ENCODE results near the gene PARP6.
"Not testable (repeated sequence)": the region's sequence is repeated elsewhere in the genome, so short reads cannot be mapped to it uniquely, and the experiment has no call there.

The PARP6 gene

DNA sequence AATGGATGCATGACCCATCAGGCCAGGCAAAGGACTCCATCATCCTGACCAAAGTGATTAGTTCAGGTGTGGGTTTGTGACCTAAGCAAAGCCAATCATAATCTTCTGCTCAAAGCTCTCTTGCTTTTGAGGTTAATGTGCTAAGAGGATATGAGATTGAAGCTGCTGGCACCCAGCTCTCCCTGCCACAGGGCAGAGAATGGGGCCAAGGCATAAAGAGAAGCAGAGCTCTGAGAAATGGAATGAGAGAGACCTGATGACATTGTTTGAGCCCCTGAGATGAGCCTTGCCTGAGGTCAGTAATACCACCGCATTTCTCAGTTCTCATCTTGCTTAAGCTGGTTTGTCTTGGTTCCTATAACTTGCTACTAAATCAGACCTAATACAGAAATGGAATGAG lies 6.4 kb upstream of the PARP6 start:
- H3K36me3 ChIP-seq (replicated peaks; ENCODE audit: low read depth, low read length): no peaks in the 10 kb centered on the region
- H3K27ac ChIP-seq (ENCODE audit: low read length): no peak overlapping the region
- H3K9ac ChIP-seq (ENCODE audit: low read length): no peak overlapping the region
- H3K4me2 ChIP-seq (ENCODE audit: low read length): no peak overlapping the region
- H3K9me3 ChIP-seq (ENCODE audit: insufficient read depth, low read length): no peaks in the 10 kb centered on the region
- no peak for TF ChIP-seq EZH2phosphoT487 (IDR thresholded peaks at IDR 0.05; ENCODE audit: low read depth)
- TF ChIP-seq, protein P1, sequence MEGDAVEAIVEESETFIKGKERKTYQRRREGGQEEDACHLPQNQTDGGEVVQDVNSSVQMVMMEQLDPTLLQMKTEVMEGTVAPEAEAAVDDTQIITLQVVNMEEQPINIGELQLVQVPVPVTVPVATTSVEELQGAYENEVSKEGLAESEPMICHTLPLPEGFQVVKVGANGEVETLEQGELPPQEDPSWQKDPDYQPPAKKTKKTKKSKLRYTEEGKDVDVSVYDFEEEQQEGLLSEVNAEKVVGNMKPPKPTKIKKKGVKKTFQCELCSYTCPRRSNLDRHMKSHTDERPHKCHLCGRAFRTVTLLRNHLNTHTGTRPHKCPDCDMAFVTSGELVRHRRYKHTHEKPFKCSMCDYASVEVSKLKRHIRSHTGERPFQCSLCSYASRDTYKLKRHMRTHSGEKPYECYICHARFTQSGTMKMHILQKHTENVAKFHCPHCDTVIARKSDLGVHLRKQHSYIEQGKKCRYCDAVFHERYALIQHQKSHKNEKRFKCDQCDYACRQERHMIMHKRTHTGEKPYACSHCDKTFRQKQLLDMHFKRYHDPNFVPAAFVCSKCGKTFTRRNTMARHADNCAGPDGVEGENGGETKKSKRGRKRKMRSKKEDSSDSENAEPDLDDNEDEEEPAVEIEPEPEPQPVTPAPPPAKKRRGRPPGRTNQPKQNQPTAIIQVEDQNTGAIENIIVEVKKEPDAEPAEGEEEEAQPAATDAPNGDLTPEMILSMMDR (IDR thresholded peaks at IDR 0.05; ENCODE audit: low read depth, low read length): no peak
- no peaks in the 10 kb centered on the region for H3K79me2 ChIP-seq (ENCODE audit: low read length)
- peaks cover under 1% of the 10 kb centered on the region; the same call in 1 of the 2 replicates for H3K4me1 ChIP-seq (ENCODE audit: low read length)
- no peak overlapping the region for H3K4me3 ChIP-seq (ENCODE audit: low read length)
- no peak overlapping the region for H2AFZ ChIP-seq (ENCODE audit: low read depth, low read length)
- no peaks in the 10 kb centered on the region for H3K27me3 ChIP-seq (ENCODE audit: low read depth, low read length)
- H4K20me1 ChIP-seq (ENCODE audit: insufficient read depth, low read length): no peaks in the 10 kb centered on the region

DNA sequence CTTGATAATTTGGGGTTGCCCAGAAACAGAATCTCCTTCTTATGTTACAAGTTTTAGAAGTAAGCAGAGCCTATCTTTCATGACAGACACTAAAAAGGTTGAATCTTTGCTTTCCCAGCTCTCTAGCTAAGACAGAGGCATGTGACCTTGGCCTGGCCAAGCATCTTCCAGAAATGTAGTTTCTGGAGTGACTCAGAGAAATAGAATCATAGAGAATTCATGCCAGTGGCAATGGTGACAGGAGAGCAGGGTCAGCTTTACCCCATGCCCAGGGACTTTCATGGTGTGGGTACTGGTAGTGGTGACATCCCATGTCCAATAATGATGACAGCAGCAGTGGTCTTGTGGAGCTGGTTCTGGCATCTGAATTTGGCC lies 4.0 kb upstream of the PARP6 start:
- Histone ChIP-seq H3K4me2 (ENCODE audit: low read length) (no peak overlapping the region), H3K27me3 (ENCODE audit: low read depth, low read length) (no peaks in the 10 kb centered on the region), H3K4me1 (ENCODE audit: low read length) (peaks cover 13% of the 10 kb centered on the region), H3K9ac (ENCODE audit: low read length) (no peak overlapping the region), H3K79me2 (ENCODE audit: low read length) (peaks cover 17% of the 10 kb centered on the region), H3K4me3 (ENCODE audit: low read length) (no peak overlapping the region), H3K9me3 (ENCODE audit: insufficient read depth, low read length) (no peaks in the 10 kb centered on the region), H3K36me3 (replicated peaks; ENCODE audit: low read depth, low read length) (no peaks in the 10 kb centered on the region), H4K20me1 (ENCODE audit: insufficient read depth, low read length) (no peaks in the 10 kb centered on the region), H3K27ac (ENCODE audit: low read length) (no peak overlapping the region), H2AFZ (ENCODE audit: low read depth, low read length) (no peak overlapping the region)
- no peak for TF ChIP-seq EZH2phosphoT487 (IDR thresholded peaks at IDR 0.05; ENCODE audit: low read depth)
- TF ChIP-seq, protein P1 (IDR thresholded peaks at IDR 0.05; ENCODE audit: low read depth, low read length): no peak

DNA sequence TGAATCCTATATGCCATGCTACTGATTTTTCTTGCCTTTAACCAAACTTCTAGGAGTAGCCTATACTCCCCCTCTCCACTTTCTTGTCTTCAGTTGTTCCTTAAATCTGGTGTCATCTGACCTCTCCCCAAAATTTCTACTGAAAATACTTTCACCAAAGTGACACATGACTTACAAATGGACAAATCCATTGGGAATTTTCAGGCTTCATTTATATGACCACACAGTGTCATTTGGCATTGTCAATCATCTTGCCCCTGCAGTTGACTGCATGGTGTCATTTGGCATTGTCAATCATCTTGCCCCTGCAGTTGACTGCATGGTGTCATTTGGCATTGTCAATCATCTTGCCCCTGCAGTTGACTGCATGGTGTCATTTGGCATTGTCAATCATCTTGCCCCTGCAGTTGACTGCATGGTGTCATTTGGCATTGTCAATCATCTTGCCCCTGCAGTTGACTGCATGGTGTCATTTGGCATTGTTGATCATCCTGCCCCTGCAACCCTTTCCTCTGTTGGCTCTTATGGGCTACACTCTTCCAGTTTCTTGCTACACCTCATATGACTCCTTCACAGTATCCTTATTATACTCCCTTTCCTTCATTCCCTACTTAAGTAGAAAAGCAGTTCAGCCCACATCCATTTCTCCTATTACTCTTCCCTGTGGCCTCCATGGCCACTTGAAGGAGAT lies 3.4 kb upstream of the PARP6 start:
- H2AFZ ChIP-seq (ENCODE audit: low read depth, low read length); H3K9ac ChIP-seq (ENCODE audit: low read length); H3K4me3 ChIP-seq (ENCODE audit: low read length); H3K4me2 ChIP-seq (ENCODE audit: low read length); H3K36me3 ChIP-seq (replicated peaks; ENCODE audit: low read depth, low read length); H3K27ac ChIP-seq (ENCODE audit: low read length); H3K9me3 ChIP-seq (ENCODE audit: insufficient read depth, low read length); H4K20me1 ChIP-seq (ENCODE audit: insufficient read depth, low read length); H3K27me3 ChIP-seq (ENCODE audit: low read depth, low read length): not testable (repeated sequence)
- H3K4me1 ChIP-seq (ENCODE audit: low read length): peaks cover 18% of the 10 kb centered on the region
- peaks cover 22% of the 10 kb centered on the region for H3K79me2 ChIP-seq (ENCODE audit: low read length)

DNA sequence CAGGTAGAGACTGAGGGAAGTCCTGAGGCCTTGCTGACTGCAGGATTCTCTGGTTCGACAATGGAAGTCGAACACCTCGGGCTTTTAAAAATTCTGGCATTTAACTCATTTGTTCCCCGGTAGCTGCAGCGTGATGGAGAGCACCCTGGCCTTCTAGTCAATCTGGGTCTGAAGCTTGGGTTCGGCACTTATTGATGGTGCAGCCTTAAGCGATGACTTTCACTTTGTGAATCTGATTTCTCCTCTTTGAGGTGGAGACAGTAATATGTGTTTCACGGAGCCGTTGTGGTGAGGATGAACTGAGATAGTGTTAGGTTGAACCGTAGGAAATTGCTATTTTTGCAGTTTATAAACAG lies 621 bp upstream of the PARP6 start:
- H3K27me3 ChIP-seq (ENCODE audit: low read depth, low read length): no peaks in the 10 kb centered on the region
- H3K4me1 ChIP-seq (ENCODE audit: low read length): peaks cover 20% of the 10 kb centered on the region
- H3K27ac ChIP-seq (ENCODE audit: low read length): peak overlapping the region; percentile 49
- TF ChIP-seq, protein P1 (IDR thresholded peaks at IDR 0.05; ENCODE audit: low read depth, low read length): no peak
- no peak for TF ChIP-seq EZH2phosphoT487 (IDR thresholded peaks at IDR 0.05; ENCODE audit: low read depth)
- no peaks in the 10 kb centered on the region for H4K20me1 ChIP-seq (ENCODE audit: insufficient read depth, low read length)
- H3K36me3 ChIP-seq (replicated peaks; ENCODE audit: low read depth, low read length): peaks cover 6% of the 10 kb centered on the region
- peak overlapping the region; percentile 86 for H3K9ac ChIP-seq (ENCODE audit: low read length)
- peak overlapping the region; percentile 96 for H3K4me2 ChIP-seq (ENCODE audit: low read length)
- peak overlapping the region; percentile 94 for H3K4me3 ChIP-seq (ENCODE audit: low read length)
- H2AFZ ChIP-seq (ENCODE audit: low read depth, low read length): peak overlapping the region; percentile 88
- no peaks in the 10 kb centered on the region for H3K9me3 ChIP-seq (ENCODE audit: insufficient read depth, low read length)
- peaks cover 32% of the 10 kb centered on the region for H3K79me2 ChIP-seq (ENCODE audit: low read length)

Data from OCI-LY3 (cell line).